HG02943 (cell line): ENCODE results near the gene ZNF12.

Source experiments
- ATAC-seq: cut with Tn5 transposase; IDR thresholded peaks from one replicate; pipeline ENCODE4 v1.9.1; 2021; ENCODE audit warnings: mild to moderate bottlenecking, low read depth, moderate library complexity; ENCODE audit not compliant: unreplicated experiment

Gene ZNF12

DNA sequence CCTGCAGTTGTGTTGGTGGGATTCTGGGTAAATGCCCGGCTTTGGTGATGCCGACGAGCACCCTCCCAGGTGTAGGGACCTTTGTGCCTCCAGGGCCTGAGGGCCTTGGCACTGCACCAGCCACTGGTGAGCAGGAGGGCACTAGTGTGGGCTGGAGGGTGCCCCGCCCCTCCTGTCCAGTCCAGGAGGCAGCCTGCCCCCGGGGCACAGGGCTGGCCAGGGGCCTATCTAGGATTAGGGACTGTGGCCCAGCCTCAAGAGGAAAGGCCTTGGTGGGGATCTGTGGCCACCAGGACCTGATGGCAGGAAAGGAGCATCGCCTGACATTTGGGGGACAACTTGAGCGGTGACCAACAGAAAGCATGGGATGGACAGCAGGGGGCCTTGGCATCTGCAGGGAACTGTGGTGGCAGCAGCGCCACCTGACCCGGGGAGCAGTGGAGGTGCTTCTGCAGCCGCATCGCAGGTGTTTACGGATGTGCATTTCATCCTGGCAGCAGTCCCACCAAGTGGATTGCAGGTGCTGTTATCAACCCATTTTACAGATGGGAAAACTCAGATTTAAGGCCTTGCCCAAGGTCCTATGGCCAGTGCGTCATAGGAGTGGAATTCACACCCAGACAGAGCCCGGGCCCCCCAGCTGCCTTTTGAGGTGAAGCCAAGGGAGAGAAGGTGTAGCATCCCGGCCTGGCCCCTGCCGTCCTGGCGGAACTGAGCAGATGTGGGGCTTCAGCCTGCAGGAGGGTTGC lies 58.5 kb downstream of the ZNF12 start:
- ATAC-seq = no peak

DNA sequence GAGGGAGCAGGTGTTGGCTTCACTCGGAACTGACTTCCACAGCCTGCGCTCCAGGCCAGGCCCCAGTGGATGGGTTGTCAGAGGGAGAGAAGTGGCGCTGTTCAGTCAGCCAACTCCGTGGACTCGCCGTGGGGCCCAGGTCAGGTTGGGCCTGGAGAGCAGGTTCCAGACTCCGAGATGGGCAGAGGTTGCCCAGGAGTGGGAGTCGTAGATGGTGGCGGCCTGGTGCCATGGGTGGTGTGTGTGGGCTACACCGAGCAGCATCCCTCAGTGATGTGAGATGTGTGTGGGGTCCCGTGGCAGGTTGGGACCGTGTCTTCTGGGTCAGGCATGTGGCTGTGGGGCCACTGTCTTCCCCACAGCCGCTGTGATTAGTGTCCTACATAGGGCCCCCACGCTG lies 59.2 kb downstream of the ZNF12 start:
- no peak for ATAC-seq

DNA sequence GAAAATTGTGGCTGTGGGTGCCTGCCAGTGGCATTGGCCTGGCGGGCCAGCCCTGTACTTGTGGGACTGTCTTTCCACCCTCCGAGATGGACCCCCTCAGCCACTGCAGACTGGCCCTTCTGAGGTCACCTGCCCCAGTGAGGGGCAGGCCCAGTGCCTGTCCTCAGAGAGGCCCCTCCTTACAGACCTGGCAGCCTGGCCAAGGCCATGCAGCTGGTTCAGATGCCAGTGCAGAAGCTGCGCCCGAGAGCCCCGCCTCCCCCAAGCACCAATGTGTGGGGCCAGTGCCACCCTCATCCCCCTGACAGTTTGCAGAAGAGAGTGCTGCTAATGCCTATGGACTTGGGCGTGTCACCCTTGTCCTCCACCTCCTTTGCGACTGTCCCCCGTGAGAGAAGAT lies 59.7 kb downstream of the ZNF12 start:
- no peak for ATAC-seq

DNA sequence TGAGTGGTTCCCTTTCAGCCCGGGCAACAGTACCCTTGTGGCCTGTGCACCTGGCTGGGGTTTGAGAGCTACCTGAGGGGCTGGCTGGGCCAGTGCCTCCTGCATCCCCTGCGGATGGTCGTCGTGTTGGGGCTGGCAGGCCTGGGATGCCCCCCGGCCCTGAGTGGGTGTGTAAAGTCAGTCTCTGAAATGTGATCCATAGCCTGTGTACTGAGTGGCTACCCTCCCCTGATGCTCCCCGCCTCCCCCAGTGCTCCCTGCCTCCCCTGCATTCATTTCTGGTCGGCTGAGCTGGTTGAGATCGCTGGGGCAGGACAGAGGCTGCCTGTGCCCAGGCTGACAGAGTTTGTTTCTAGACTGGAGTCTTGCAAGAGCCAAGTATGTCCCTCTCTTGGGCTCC lies 60.3 kb downstream of the ZNF12 start:
- ATAC-seq = no peak

DNA sequence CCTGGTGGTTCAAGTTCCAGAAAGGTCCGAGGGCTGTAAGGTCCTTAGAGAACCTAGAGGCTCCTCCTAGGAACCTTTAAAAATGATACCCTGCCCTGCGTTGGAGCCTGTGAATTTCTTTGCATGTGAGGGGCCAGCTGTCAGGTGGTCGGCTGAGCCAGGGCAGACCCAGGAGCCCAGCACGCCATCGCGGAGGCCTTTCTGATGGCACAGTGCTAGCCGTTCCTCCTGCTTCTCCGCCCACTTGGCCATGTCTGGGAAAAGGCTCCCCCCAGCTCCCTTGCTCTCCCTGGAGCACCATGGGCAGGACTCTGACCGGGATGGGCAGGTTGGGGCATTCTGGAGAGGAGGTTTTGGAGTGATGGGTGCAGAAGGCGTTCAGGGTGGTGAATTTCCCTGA lies 62.0 kb downstream of the ZNF12 start:
- no peak for ATAC-seq

DNA sequence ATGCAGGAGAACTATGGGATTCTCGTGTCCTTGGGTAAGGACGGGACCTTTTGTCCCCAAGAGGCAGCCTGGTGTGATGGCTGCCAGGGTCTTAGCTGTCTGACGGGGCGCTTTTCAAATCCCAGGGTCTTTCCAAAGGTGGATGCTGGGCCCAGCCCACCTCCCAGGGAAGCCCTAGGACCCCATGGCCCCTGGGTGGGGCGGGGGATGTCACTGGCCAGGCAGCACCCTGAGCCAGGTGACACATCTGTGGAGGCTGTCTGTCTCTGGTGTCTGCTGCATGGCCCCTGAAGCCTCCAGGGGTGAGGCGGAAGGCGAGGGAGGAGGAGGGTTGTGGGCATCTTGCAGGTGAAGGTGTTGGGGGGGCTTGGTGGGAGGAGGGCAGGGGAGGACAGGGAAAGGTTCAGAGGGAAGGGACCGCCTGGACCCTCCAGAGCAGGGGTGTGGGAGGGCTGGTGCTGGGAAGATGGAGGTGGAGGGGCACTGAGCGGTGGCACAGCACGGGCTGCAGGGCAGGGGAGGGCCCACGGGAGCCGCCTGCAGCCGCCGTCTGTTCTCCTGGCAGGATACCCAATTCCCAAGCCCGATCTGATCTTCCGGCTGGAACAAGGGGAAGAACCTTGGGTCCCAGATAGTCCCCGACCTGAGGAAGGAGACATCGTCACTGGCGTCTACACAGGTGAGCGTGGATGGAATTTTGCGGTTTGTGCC lies 62.7 kb downstream of the ZNF12 start:
- no peak for ATAC-seq

DNA sequence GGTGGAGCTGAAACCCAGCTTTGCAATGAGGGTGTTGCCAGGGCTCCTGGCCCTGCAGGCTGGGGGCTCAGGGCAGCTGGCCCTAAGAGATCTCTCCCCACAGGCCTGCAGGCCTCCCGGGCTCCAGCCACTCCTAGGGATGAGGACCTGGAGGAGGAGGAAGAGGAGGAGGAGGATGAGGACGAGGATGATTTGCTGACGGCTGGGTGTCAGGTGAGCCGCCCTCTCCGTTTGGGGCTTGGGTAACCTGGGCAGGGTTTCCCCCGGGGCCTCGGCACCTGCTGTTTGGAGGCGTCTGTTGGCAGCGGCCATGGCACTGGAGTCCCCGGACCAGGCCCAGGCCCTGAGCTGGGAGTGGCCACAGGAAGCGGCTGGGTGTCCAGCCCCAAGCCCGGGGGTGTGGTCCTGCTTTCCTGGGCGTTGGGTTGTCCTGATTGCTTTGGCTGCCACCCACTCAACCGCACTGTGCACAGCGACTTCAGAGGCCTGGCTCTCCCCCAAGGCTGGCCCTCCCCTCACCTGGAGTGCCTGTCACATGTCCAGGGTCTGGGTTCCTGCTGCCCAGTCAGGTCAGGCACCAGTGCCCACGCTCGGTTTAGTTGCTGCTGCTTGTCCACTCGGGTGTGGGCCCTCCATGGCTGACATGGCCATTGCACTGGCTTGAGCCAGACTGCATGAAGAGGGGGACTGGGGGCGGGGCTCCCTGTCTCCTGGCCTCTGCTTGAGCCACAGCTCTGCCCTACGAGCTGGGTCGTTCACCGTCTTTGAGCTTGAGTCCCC lies 63.7 kb downstream of the ZNF12 start:
- no peak for ATAC-seq

DNA sequence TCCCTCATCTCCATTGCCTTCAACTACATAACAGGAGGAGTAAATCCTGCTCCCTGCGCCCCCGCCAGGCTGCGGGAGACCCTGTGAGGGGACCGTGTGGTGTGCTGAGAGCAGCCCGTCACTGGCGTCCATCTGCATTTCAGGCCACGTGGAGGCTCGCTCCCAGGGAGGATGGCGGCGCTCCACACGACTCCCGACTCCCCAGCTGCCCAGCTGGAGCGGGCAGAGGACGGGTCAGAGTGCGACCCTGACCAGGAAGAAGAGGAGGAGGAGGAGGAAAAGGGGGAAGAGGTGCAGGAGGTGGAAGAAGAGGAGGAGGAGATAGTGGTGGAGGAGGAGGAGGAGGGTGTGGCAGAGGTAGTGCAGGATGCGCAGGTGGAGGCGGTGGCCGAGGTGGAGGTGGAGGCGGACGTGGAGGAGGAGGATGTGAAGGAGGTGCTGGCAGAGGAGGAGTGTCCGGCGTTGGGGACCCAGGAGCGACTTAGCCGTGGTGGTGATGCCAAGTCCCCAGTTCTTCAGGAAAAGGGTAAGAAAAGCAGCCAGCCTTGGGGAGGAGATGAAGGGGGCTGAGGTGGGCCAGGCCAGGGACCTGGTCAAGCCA lies 64.4 kb downstream of the ZNF12 start:
- no peak for ATAC-seq

DNA sequence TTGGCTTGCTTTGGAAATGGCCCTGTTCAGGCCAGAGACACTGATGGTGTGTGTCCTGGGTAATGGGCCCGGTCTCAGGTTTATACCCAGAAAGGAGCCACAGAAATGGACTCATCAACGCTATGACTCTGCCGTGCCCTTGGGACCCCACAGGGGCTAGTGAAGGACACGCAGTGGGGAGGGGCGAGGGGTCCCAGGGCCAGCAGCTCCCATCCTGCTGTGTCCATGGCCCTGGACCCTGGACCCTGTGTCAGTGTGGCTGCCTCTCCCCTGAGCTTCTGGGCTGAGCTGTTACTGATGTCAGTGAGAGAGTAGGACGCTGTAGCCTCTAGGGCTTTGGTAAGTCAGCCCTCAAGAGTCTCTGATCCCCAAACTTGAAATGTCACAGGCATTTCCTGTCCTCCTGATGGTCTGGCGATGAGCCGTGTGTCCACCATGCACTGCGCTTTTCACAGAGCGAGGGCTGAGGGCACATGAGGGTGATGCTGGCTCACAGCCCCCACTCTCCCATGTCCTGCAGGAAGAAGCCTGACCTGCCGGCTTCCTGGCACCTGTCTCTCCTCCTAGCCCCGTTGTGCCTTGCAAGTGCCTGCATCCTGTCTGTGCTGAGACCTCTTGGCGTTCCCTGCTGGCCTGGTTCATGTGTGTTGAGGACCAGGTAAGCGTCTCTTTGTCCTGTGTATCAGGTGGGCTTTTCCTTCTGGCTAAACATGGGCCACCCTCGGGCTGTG lies 65.3 kb downstream of the ZNF12 start:
- ATAC-seq = no peak

DNA sequence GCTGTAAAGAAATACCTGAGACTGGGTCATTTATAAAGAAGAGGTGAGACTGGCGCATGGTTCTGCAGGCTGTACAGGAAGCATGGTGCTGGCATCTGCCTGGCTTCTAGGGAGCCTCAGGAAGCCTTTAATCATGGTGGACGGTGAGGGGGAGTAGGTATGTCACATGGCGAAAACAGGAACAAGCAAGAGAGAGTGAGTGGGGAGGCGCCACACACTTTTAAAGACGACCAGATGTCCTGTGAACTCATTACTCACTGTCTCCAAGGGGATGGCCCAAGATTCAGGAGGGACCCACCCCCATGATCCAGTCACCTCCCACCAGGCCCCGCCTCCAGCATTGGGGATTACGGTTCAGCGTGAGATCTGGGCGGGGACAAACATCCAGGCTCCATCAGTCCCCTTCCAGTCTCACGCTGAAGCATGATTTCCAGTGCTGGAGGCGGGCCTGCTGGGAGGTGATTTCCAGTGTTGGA lies 66.5 kb downstream of the ZNF12 start:
- ATAC-seq = no peak

DNA sequence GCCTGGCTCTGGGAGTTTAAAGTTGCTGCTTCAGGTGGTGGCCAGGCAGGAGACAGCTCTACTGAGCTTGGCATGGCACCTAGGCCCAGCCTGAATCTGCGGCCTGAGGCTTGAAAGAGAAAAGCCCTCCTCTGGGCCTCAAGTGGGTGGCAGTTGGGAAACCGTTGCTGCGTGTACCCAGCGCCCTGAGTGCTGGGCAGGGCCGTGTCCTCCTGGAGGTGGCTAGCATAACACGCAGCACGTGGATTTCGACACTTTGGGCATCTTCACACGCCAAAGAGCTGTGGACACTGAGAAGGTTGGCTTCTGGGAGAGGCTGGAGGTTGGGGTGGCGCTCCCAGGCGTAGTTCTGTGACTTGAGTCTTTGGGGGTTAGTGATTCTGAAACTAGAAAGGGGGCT lies 67.1 kb downstream of the ZNF12 start:
- no peak for ATAC-seq

DNA sequence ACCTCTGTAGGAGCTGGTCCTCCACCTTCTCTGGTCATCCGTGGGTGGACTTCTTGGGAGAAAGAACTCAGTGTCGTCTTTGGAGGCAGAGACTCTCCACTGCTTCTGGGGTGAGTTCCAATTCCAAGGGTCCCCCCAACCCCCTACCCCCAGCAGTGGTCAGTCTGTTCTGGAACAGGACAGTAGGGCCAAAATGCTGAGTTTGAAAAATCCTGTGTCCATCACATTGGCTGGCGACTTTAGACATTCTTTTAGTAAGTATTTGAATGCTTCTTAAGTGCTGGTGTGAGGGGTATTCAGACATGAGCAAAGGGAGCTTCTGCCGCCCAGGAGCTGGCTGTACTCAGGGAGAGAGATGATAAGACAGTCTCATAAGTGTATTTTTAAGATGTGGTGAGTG lies 67.7 kb downstream of the ZNF12 start:
- ATAC-seq = no peak
